ENCODE measurements around the gene TRIM38. TPM values are rescaled to one million over a fixed set of nuclear protein-coding genes. Genes with fewer than 3 reads are reported as not detected.

TRIM38 gene
- total and polyA plus RNA-seq, 2 of the 13 experiments (the other 11 are each of a cell fraction or from before 2014, with no cell fraction given) = 2.5 to 3.1 TPM

GRCh38 chr6:25992413-25993340 lies 30.1 kb downstream of the TRIM38 start (continued):
- TF ChIP-seq ZNF639 (CRISPR knock-in tag; conservative IDR thresholded peaks at IDR 0.05) = 0 out of 2 replicates have a peak, but pooled peaks have one; percentile 69
- TF ChIP-seq MTF1 (CRISPR knock-in tag; IDR thresholded peaks at IDR 0.05) = 0 out of 2 replicates have a peak, but pooled peaks have one; percentile 17
- 0 out of 2 replicates have a peak, but pooled peaks have one; percentile 33 for TF ChIP-seq ATF1 (CRISPR knock-in tag; IDR thresholded peaks at IDR 0.05)
- TF ChIP-seq RCOR2 (CRISPR knock-in tag; IDR thresholded peaks at IDR 0.05) = no peak
- peak; percentile 67; the same call in 1 of the 2 replicates for TF ChIP-seq ZNF749 (CRISPR knock-in tag; IDR thresholded peaks at IDR 0.05; ENCODE audit: borderline replicate concordance)
- no peak for TF ChIP-seq KDM3A (CRISPR knock-in tag; IDR thresholded peaks at IDR 0.05; ENCODE audit: low read depth)
- 0 out of 2 replicates have a peak, but pooled peaks have one; percentile 71 for TF ChIP-seq IRX3 (CRISPR knock-in tag; IDR thresholded peaks at IDR 0.05; ENCODE audit: borderline replicate concordance, low read depth)
- TF ChIP-seq, protein P1, sequence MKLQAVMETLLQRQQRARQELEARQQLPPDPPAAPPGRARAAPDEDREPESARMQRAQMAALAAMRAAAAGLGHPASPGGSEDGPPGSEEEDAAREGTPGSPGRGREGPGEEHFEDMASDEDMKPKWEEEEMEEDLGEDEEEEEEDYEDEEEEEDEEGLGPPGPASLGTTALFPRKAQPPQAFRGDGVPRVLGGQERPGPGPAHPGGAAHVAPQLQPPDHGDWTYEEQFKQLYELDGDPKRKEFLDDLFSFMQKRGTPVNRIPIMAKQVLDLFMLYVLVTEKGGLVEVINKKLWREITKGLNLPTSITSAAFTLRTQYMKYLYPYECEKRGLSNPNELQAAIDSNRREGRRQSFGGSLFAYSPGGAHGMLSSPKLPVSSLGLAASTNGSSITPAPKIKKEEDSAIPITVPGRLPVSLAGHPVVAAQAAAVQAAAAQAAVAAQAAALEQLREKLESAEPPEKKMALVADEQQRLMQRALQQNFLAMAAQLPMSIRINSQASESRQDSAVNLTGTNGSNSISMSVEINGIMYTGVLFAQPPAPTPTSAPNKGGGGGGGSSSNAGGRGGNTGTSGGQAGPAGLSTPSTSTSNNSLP (IDR thresholded peaks at IDR 0.05; ENCODE audit: low read depth, low read length) = peak; percentile 14; the same call in 1 of the 2 replicates
- no peak for TF ChIP-seq NONO (IDR thresholded peaks at IDR 0.05)
- TF ChIP-seq NONO (CRISPR knock-in tag; conservative IDR thresholded peaks at IDR 0.05) = peak; percentile 99
- peak; percentile 98 for TF ChIP-seq MAZ (IDR thresholded peaks at IDR 0.05; ENCODE audit: borderline replicate concordance, low read depth, low read length)
- TF ChIP-seq MAZ (CRISPR knock-in tag; IDR thresholded peaks at IDR 0.05; ENCODE audit: low read depth) = peak; percentile 100
- TF ChIP-seq MEIS2 (CRISPR knock-in tag; IDR thresholded peaks at IDR 0.05) = peak; percentile 84
- peak; percentile 52; the same call in 1 of the 2 replicates for TF ChIP-seq SKIL (CRISPR knock-in tag; IDR thresholded peaks at IDR 0.05; ENCODE audit: borderline replicate concordance)
- TF ChIP-seq, protein P2, sequence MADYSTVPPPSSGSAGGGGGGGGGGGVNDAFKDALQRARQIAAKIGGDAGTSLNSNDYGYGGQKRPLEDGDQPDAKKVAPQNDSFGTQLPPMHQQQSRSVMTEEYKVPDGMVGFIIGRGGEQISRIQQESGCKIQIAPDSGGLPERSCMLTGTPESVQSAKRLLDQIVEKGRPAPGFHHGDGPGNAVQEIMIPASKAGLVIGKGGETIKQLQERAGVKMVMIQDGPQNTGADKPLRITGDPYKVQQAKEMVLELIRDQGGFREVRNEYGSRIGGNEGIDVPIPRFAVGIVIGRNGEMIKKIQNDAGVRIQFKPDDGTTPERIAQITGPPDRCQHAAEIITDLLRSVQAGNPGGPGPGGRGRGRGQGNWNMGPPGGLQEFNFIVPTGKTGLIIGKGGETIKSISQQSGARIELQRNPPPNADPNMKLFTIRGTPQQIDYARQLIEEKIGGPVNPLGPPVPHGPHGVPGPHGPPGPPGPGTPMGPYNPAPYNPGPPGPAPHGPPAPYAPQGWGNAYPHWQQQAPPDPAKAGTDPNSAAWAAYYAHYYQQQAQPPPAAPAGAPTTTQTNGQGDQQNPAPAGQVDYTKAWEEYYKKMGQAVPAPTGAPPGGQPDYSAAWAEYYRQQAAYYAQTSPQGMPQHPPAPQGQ (CRISPR knock-in tag; IDR thresholded peaks at IDR 0.05; ENCODE audit: borderline replicate concordance) = no peak
- TF ChIP-seq ZNF766 (CRISPR knock-in tag; IDR thresholded peaks at IDR 0.05; ENCODE audit: borderline replicate concordance) = no peak; the same call in 1 of the 2 replicates
- peak; percentile 61; the same call in 1 of the 2 replicates for TF ChIP-seq MIER3 (CRISPR knock-in tag; IDR thresholded peaks at IDR 0.05; ENCODE audit: borderline replicate concordance)
- TF ChIP-seq, protein P3, sequence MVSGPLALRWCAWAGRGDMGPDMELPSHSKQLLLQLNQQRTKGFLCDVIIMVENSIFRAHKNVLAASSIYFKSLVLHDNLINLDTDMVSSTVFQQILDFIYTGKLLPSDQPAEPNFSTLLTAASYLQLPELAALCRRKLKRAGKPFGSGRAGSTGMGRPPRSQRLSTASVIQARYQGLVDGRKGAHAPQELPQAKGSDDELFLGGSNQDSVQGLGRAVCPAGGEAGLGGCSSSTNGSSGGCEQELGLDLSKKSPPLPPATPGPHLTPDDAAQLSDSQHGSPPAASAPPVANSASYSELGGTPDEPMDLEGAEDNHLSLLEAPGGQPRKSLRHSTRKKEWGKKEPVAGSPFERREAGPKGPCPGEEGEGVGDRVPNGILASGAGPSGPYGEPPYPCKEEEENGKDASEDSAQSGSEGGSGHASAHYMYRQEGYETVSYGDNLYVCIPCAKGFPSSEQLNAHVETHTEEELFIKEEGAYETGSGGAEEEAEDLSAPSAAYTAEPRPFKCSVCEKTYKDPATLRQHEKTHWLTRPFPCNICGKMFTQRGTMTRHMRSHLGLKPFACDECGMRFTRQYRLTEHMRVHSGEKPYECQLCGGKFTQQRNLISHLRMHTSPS (CRISPR knock-in tag; IDR thresholded peaks at IDR 0.05; ENCODE audit: low read depth) = no peak
- TF ChIP-seq ATM (IDR thresholded peaks at IDR 0.05; ENCODE audit: borderline replicate concordance) = no peak
